GM12878 (cell line): ENCODE results near the gene DPP6.

ENCODE experiments used
- CBFB ChIP-seq: IDR thresholded peaks from 2 replicates; pipeline ENCODE4 v1.6.1; 2016; ENCODE audit warnings: antibody characterized with exemption, low read depth
- CEBPB ChIP-seq, 2 experiments: fragments of 150-350 bp in 1 of 2; IDR thresholded peaks; 2 replicates each; pipeline ENCODE4 v1.6.1; 2012 to 2014; ENCODE audit warnings: low read depth in 2 of 2, low read length in 2 of 2, borderline replicate concordance in 1 of 2, inconsistent platforms in 1 of 2
- CREB1 ChIP-seq: IDR thresholded peaks from 2 replicates; pipeline ENCODE4 v1.6.1; 2012; ENCODE audit warnings: low read depth, mild to moderate bottlenecking, inconsistent platforms
- EP300 ChIP-seq, 2 experiments: fragments of 150-350 bp in 1 of 2; IDR thresholded peaks; 2 replicates each; pipeline ENCODE4 v1.6.1; 2011 to 2012; ENCODE audit warnings: low read depth in 2 of 2, low read length in 2 of 2, borderline replicate concordance in 1 of 2, improper control_type of control experiment in 1 of 2, inconsistent platforms in 1 of 2; ENCODE audit not compliant: control insufficient read depth in 1 of 2
- ETV6 ChIP-seq, 2 experiments: fragments of 450-650 bp in 1 of 2; IDR thresholded peaks in 1 of 2; conservative IDR thresholded peaks in 1 of 2; 2 replicates each; pipeline ENCODE4 v1.6.1; 2014; ENCODE audit warnings: antibody characterized with exemption in 1 of 2, borderline replicate concordance in 1 of 2, low read depth in 1 of 2, mild to moderate bottlenecking in 1 of 2, moderate library complexity in 1 of 2
- HDAC2 ChIP-seq: fragments of 200-600 bp; sonication (generic); IDR thresholded peaks from 2 replicates; pipeline ENCODE4 v1.6.1; 2017
- PAX8 ChIP-seq: fragments of 450-650 bp; IDR thresholded peaks from 2 replicates; pipeline ENCODE4 v1.6.1; 2017; ENCODE audit warnings: mild to moderate bottlenecking, moderate library complexity
- RUNX3 ChIP-seq: IDR thresholded peaks from 2 replicates; pipeline ENCODE4 v1.6.1; 2012; ENCODE audit warnings: low read length, inconsistent platforms
- YY1 ChIP-seq: IDR thresholded peaks from 2 replicates; pipeline ENCODE4 v1.6.1; 2011; ENCODE audit warnings: low read depth, mild to moderate bottlenecking, low read length
- TF ChIP-seq, protein P1 (sequence below), 3 experiments: IDR thresholded peaks in 2 of 3; conservative IDR thresholded peaks in 1 of 3; 2 replicates each; pipeline ENCODE4 v1.5.1; 2011; ENCODE audit warnings: low read depth in 3 of 3, low read length in 3 of 3, mild to moderate bottlenecking in 3 of 3, control low read depth in 2 of 3, moderate library complexity in 2 of 3, inconsistent platforms in 1 of 3, mixed read lengths in 1 of 3; ENCODE audit not compliant: control insufficient read depth in 2 of 3, insufficient read depth in 1 of 3; ENCODE audit errors: extremely low read depth in 1 of 3
- TF ChIP-seq, protein P2 (sequence below): IDR thresholded peaks from 2 replicates; pipeline ENCODE4 v1.6.1; 2012; ENCODE audit warnings: low read depth, low read length, improper control_type of control experiment
- TF ChIP-seq, protein P3 (sequence below): IDR thresholded peaks from 2 replicates; pipeline ENCODE4 v1.6.1; 2012; ENCODE audit warnings: mild to moderate bottlenecking, low read depth, low read length

DNA sequence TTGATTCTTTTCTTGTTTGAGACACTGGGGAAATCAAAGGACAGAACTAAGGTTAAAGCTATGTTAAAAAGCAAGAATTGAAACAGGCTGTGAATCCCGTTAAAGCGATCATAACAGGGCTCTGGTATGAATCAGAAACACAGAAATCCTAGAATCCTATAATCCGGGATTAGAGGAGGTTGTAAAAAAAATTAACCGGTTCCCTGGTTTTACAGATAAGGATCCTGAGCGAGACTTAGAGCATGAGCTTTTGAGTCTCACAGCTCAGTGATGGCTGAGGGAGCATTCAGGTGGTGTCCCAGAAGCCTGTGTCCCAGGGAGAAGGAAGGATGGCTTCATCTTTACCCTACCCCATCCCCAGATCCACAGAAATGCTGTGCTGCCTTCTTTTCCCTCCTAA, 489.4 kb downstream of the DPP6 start:
- TF ChIP-seq, protein P1, sequence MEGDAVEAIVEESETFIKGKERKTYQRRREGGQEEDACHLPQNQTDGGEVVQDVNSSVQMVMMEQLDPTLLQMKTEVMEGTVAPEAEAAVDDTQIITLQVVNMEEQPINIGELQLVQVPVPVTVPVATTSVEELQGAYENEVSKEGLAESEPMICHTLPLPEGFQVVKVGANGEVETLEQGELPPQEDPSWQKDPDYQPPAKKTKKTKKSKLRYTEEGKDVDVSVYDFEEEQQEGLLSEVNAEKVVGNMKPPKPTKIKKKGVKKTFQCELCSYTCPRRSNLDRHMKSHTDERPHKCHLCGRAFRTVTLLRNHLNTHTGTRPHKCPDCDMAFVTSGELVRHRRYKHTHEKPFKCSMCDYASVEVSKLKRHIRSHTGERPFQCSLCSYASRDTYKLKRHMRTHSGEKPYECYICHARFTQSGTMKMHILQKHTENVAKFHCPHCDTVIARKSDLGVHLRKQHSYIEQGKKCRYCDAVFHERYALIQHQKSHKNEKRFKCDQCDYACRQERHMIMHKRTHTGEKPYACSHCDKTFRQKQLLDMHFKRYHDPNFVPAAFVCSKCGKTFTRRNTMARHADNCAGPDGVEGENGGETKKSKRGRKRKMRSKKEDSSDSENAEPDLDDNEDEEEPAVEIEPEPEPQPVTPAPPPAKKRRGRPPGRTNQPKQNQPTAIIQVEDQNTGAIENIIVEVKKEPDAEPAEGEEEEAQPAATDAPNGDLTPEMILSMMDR (IDR thresholded peaks at IDR 0.05 in 2 of 3, conservative IDR thresholded peaks at IDR 0.05 in 1 of 3; ENCODE audit: control insufficient read depth in 2 of 3, extremely low read depth in 1 of 3, insufficient read depth in 1 of 3, low read depth in 3 of 3, low read length in 3 of 3): no peak
- TF ChIP-seq HDAC2 (no peak), CEBPB (IDR thresholded peaks at IDR 0.05; ENCODE audit: borderline replicate concordance in 1 of 2, low read depth in 2 of 2, low read length in 2 of 2) (no peak), EP300 (IDR thresholded peaks at IDR 0.05; ENCODE audit: borderline replicate concordance in 1 of 2, control insufficient read depth in 1 of 2, low read depth in 2 of 2, low read length in 2 of 2) (no peak), PAX8 (no peak), CREB1 (no peak), ETV6 (conservative IDR thresholded peaks at IDR 0.05 in 1 of 2, IDR thresholded peaks at IDR 0.05 in 1 of 2; ENCODE audit: borderline replicate concordance in 1 of 2, low read depth in 1 of 2) (no peak), RUNX3 (no peak), YY1 (no peak), CBFB (no peak)
- TF ChIP-seq, protein P2, sequence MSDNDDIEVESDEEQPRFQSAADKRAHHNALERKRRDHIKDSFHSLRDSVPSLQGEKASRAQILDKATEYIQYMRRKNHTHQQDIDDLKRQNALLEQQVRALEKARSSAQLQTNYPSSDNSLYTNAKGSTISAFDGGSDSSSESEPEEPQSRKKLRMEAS: no peak
- TF ChIP-seq, protein P3, sequence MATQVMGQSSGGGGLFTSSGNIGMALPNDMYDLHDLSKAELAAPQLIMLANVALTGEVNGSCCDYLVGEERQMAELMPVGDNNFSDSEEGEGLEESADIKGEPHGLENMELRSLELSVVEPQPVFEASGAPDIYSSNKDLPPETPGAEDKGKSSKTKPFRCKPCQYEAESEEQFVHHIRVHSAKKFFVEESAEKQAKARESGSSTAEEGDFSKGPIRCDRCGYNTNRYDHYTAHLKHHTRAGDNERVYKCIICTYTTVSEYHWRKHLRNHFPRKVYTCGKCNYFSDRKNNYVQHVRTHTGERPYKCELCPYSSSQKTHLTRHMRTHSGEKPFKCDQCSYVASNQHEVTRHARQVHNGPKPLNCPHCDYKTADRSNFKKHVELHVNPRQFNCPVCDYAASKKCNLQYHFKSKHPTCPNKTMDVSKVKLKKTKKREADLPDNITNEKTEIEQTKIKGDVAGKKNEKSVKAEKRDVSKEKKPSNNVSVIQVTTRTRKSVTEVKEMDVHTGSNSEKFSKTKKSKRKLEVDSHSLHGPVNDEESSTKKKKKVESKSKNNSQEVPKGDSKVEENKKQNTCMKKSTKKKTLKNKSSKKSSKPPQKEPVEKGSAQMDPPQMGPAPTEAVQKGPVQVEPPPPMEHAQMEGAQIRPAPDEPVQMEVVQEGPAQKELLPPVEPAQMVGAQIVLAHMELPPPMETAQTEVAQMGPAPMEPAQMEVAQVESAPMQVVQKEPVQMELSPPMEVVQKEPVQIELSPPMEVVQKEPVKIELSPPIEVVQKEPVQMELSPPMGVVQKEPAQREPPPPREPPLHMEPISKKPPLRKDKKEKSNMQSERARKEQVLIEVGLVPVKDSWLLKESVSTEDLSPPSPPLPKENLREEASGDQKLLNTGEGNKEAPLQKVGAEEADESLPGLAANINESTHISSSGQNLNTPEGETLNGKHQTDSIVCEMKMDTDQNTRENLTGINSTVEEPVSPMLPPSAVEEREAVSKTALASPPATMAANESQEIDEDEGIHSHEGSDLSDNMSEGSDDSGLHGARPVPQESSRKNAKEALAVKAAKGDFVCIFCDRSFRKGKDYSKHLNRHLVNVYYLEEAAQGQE: no peak
